ELR (cell line): ENCODE results near the gene CEP128.

Experiments
- DNase-seq: peaks from one replicate; pipeline ENCODE4 v3.0.0-alpha.2; 2015; ENCODE audit warnings: low read depth

Gene CEP128

DNA sequence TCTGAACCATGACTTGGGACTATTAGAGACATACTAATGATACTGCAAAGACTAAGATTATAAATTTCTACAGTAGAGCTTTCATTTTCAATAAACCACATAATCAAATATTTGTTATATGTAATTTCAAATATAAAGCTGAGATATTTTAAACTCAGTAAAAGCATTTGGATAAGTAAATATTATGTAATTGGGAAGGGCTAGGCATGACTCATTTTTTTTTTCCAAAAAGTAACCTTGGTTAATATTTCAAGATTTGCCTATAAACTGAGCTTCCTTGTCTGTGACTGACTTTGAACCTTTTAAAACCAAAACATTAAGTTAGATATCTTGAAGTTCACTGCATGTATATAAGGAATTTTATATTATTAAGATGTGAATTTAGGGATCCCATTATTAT, 332.5 kb downstream of the CEP128 start:
- DNase-seq: no peak

- no peak for DNase-seq
These were observed 333.0 kb downstream of the CEP128 start for GRCh38 chr14:80608563-80608962.

- no peak for DNase-seq
These were observed 333.9 kb downstream of the CEP128 start for GRCh38 chr14:80607430-80608190.

GRCh38 chr14:80606347-80606772, 335.2 kb downstream of the CEP128 start:
- DNase-seq: no peak

DNA sequence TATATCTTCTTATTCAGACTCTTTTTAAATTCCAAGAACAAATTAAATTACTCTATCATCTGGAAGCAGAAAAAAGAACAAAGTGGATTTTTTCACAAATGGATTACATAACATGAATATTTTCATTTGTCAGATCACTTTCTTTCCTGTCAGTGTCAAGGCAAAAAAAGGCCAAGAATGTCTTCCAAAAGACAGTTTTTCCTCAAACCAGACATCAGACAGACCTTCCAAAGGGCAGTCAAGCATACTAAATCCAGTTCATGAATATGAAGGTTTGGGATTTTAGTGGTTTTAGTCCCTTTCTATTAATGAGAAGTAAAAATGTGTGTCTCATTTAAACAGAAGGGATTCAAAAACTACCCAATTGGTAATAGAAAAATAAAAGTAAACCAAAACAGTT, 336.0 kb downstream of the CEP128 start:
- DNase-seq: no peak

- no peak for DNase-seq
These were observed 338.6 kb downstream of the CEP128 start for GRCh38 chr14:80602946-80603345.

GRCh38 chr14:80587096-80587724, 354.3 kb downstream of the CEP128 start:
- DNase-seq: peak; percentile 67

DNA sequence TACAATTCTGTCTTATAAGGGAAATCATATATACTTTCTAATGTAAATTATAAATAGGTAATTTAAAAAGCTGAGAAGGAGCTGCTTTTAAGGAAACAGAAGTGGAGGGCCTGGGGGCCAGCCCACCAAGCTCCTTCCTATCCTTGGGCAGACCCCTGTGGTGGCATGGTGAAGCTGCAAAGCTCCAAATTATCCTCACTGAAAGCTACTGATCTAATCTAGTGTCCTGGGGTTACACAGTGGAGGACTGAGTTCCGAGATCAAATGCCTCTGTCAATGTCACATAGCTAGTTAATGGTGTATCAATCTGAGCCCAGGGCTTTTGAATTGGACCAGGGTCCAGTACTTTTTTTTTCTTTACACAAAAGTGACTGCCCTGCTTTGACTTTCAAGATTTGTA, 355.4 kb downstream of the CEP128 start:
- DNase-seq: no peak

DNA sequence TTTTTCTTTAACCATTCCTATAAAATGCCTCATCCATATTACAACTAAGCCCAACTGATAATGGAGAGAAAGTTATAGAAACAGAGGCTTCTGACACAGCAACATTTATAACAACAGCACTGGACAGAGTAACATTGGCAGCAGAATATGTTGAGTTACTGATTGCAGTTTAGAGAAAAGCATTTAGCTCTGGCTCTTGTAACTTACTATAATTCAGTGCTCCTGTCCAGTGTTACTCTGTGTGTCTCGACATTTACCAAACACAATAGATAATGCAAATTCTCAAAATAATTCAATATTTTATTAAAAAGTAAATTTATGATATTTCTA, 356.1 kb downstream of the CEP128 start:
- DNase-seq: no peak

DNA sequence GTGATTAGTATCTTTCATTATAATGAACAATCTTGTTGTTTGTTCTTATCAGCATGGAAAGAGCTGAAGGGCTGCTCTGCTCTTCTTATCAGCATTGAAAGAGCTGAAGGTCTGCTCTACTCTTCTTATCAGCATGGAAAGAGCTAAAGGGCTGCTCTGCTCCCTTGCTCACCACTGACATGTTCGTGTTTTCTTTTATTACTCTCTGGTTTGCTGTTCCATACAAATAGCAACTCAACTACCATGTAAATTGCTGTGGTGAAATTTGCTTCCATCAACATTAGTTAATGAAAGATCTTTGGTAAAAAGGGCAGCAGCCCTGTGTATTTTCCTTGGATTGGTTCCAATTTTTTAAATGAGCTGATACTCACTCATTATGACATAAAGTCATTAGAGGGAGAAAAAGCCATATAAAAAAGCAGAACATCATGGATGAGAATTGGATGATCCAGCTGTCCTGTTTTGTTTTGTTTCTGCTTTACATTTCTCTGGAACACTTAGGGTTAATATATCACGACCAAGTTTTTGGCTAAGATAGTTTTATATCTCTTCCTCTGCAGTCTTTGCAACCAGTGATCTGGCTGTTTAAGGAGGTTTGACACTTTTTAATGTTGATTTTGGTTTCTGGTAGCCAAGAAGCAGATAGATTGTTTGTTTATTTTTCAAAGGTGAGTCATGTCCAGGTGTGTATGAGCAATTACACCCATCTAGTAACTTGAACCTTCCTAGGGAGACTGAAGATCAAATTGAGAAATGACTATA, 356.6 kb downstream of the CEP128 start:
- peak; percentile 43 for DNase-seq

DNA sequence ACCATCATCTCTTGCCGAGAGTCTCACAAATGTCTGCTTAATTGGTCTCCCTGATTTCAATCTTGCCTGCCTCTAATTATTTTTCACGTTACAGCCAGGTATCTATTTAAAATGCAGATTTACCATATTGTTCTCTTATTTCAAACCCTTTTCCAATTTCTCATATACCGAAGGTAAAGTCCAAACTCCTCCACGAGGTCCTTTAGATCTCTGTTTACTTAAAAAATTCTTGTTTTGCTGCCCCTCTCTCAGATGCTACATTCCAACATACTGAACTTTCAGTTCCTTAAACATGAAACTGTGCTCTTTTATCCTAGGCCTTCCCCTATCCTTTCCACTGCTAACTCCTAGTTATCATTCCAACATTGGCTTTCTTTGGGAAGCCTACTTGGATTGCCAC, 363.9 kb downstream of the CEP128 start:
- no peak for DNase-seq

- DNase-seq: no peak
These were observed 365.1 kb downstream of the CEP128 start for GRCh38 chr14:80576401-80576800.

DNA sequence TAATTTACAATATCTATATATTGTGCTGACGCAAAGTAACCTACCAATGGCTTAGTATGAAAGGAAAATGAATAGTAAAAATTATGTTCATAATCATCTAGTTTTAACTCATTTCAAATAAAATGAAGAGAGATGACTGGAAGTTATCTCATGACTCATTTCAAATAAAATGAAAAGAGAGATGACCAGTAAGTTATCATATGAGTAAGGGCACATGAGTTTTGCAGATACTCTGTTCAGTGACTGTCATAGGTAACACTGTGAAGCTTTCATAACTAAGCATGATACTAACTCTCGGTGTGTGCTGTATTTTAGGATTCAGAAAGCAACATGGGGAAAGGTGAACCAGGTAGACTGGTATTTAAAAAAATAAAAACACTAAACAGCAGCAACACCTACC, 365.8 kb downstream of the CEP128 start:
- DNase-seq: peak; percentile 22

DNA sequence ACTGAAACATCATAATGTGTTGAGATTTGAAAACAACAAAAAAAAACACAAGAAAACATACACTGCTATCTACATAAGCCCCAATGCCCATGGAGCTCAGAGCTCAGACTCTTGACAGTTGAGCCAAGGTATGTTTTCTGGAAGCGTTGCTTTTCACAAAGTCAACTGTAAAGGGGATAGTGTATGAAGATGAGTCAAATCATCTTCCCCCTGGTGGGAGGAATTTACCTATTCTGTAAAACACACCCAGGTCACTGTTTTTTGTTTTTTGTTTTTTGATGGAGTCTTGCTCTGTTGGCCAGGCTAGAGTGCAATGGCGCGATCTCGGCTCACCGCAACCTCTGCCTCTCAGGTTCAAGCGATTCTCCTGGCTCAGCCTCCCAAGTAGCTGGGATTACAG, 368.9 kb downstream of the CEP128 start:
- peak; percentile 26 for DNase-seq

- no peak for DNase-seq
These were observed 370.6 kb downstream of the CEP128 start for GRCh38 chr14:80570930-80571298.

DNA sequence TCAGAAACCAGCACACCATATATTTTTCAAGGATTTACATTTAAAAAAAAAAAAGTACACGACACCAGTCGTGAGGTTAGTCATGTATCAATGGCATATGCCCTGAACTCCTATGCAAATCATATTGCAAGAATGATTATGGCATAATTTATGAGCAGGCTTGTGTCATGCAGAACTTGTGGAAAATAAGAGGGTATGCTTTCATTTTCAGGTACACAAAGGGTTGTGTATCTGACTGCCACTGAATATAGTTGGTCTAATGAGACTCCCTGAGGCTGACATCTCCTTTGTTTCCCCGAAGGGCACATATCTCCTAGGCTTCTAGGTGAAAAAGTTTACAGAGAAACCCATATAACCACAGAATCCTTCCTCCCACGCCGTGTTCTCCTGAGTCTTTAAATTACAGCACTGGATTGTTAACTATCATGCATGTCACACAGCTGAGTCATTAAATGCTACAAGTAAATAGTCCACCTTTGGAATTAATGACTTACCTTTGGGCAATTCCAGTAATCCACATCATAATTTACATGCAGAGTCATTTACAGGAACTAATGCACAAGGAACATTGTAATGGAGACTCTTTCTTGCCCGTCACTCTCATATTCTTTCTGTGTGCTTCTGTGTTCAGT, 373.5 kb downstream of the CEP128 start:
- peak; percentile 85 for DNase-seq

GRCh38 chr14:80565001-80565400, 376.5 kb downstream of the CEP128 start:
- no peak for DNase-seq

DNA sequence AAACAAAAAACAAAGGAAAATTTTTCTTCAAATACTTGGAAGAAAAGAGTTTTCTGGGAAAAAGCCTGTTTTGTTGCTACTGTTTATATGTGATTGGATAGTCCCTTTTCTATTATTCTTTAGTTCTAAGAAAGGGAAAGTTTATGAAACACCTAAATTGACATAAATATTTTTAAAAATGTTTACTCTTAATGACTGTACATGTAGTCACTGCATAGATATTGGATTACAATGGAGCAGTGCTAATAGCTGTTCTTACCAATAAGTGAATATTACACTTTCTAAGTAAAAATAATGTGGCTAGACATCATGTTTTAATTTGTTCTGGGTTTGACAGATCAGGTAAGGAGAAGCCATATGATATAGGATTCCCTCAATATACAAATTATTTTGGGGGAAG, 377.5 kb downstream of the CEP128 start:
- DNase-seq: peak; percentile 13

DNA sequence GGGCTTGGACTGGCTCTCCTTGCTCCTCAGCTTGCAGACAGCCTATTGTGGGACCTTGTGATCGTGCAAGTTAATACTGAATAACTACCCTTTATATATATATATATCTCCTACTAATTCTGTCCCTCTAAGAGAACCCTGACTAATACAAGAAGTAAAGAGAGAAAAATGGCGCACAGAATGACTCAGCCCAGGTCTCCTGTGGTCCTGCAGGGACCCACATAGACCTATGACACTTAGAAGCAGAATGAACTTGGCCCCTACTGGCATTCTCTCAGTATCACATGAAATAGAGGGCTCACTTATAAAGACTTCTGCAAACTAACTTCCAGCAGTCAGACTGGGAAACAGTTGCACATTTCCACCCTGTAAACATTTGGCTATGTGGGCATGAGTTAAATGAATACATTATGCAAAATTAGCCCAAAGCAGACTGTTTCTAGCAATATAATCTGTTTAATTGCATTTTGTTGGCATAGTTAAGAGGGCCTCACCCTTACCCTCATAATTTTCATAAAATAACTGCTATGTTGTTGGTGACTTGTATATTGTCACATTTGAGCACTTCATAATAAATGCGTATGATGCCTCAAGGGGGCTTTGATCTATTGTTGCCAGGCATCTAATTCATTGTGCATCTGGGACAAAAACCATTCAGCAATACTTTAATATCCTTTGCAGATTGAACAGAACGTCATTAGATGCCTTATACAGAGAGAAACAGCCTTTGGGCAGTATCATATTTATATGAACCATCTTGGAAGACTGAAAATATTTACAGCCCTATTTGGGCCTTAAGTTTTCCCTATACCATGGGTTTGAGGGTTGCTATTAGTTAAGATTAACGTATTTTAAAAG, 380.5 kb downstream of the CEP128 start:
- DNase-seq: no peak

DNA sequence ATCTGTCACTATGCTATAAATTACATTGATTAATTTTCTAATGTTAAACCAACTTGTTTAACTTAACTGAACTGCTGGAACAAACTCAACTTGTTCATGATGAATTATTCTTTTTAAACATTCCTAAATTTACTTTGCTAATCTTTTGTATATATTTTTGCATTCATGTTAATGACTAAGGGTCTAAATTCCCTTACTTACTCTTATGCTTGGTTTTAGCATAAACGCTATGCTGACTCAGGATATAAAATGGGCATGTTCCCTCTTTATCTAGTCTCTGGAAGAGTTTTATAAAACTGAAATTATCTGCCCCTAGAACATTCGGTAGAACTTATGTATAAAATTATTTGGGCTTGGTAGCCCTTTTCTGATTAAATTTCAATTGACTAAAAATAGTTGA, 387.4 kb downstream of the CEP128 start:
- DNase-seq: no peak

GRCh38 chr14:80549141-80549540, 392.4 kb downstream of the CEP128 start:
- no peak for DNase-seq
